ENCODE results near the gene IGFBP5. TPM values are rescaled to one million over a fixed set of nuclear protein-coding genes. Genes with fewer than 3 reads are reported as not detected.

The IGFBP5 gene
- total and polyA plus RNA-seq, 2 experiments from 2014 or later: 113 to 232 TPM

- Histone ChIP-seq H3K27me3 (no peaks in the 10 kb centered on the region), H3K27ac (no peak overlapping the region), H3K4me2 (no peak overlapping the region), H3K9me2 (replicated peaks; ENCODE audit: insufficient read depth) (no peaks in the 10 kb centered on the region), H3K36me3 (replicated peaks; ENCODE audit: insufficient read depth, low read depth) (no peaks in the 10 kb centered on the region), H4K20me1 (ENCODE audit: insufficient read depth, poor library complexity, severe bottlenecking) (peaks cover 15% of the 10 kb centered on the region), H3K4me1 (ENCODE audit: insufficient read depth) (no peaks in the 10 kb centered on the region), H3K9me3 (ENCODE audit: low read depth) (no peaks in the 10 kb centered on the region), H2AFZ (no peak overlapping the region), H3K79me2 (no peaks in the 10 kb centered on the region), H3K4me3 (no peak overlapping the region)
- 95% methylated on average over 9 of the region's 9 CpGs for WGBS (ENCODE audit: low lambda C conversion rate, missing lambda C conversion rate)
- TF ChIP-seq, protein P1, sequence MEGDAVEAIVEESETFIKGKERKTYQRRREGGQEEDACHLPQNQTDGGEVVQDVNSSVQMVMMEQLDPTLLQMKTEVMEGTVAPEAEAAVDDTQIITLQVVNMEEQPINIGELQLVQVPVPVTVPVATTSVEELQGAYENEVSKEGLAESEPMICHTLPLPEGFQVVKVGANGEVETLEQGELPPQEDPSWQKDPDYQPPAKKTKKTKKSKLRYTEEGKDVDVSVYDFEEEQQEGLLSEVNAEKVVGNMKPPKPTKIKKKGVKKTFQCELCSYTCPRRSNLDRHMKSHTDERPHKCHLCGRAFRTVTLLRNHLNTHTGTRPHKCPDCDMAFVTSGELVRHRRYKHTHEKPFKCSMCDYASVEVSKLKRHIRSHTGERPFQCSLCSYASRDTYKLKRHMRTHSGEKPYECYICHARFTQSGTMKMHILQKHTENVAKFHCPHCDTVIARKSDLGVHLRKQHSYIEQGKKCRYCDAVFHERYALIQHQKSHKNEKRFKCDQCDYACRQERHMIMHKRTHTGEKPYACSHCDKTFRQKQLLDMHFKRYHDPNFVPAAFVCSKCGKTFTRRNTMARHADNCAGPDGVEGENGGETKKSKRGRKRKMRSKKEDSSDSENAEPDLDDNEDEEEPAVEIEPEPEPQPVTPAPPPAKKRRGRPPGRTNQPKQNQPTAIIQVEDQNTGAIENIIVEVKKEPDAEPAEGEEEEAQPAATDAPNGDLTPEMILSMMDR (IDR thresholded peaks at IDR 0.05; ENCODE audit: poor library complexity): no peak
- no peak for TF ChIP-seq EZH2phosphoT487 (IDR thresholded peaks at IDR 0.05; ENCODE audit: low read depth, severe bottlenecking, unreplicated experiment)
- TF ChIP-seq EZH2 (IDR thresholded peaks at IDR 0.05; ENCODE audit: borderline replicate concordance): no peak
- no peak for DNase-seq (ENCODE audit: low spot score)
Observed at GRCh38 chr2:216677439-216678097, 17.8 kb downstream of the IGFBP5 start.

DNA sequence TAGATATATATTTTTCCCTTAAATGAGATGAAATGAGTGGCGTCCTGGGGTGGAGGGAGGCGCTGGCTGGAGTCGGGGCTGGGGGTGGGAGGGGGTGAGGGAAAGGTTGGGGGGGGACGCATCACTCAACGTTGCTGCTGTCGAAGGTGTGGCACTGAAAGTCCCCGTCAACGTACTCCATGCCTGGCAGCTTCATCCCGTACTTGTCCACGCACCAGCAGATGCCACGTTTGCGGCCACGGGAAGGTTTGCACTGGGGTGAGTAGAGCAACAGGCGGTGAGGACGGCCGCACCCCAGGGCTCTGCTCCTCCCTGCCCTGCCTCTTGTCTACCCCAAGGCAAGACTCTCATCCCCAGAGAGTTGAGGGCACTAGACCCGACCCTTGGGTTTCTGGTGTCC, 18.7 kb downstream of the IGFBP5 start:
- Histone ChIP-seq H3K9me3 (ENCODE audit: low read depth) (no peaks in the 10 kb centered on the region), H3K36me3 (replicated peaks; ENCODE audit: insufficient read depth, low read depth) (no peaks in the 10 kb centered on the region), H3K79me2 (no peaks in the 10 kb centered on the region), H3K27ac (no peak overlapping the region), H2AFZ (no peak overlapping the region), H3K4me3 (no peak overlapping the region), H3K4me1 (ENCODE audit: insufficient read depth) (no peaks in the 10 kb centered on the region), H3K27me3 (no peaks in the 10 kb centered on the region), H4K20me1 (ENCODE audit: insufficient read depth, poor library complexity, severe bottlenecking) (peaks cover 9% of the 10 kb centered on the region), H3K9me2 (replicated peaks; ENCODE audit: insufficient read depth) (no peaks in the 10 kb centered on the region), H3K4me2 (no peak overlapping the region)
- WGBS (ENCODE audit: low lambda C conversion rate, missing lambda C conversion rate): 92% methylated on average over 17 of the region's 17 CpGs
- DNase-seq (ENCODE audit: low spot score): no peak
- TF ChIP-seq, protein P1 (IDR thresholded peaks at IDR 0.05; ENCODE audit: poor library complexity): no peak
- no peak for TF ChIP-seq EZH2 (IDR thresholded peaks at IDR 0.05; ENCODE audit: borderline replicate concordance)
- TF ChIP-seq EZH2phosphoT487 (IDR thresholded peaks at IDR 0.05; ENCODE audit: low read depth, severe bottlenecking, unreplicated experiment): no peak

- no peak overlapping the region for H3K27ac ChIP-seq
- TF ChIP-seq, protein P1 (IDR thresholded peaks at IDR 0.05; ENCODE audit: poor library complexity): no peak
- no peak for TF ChIP-seq EZH2 (IDR thresholded peaks at IDR 0.05; ENCODE audit: borderline replicate concordance)
- TF ChIP-seq EZH2phosphoT487 (IDR thresholded peaks at IDR 0.05; ENCODE audit: low read depth, severe bottlenecking, unreplicated experiment): no peak
- no peak for DNase-seq (ENCODE audit: low spot score)
- H3K4me3 ChIP-seq: no peak overlapping the region
- WGBS (ENCODE audit: low lambda C conversion rate, missing lambda C conversion rate): 91% methylated on average over 9 of the region's 9 CpGs
- H3K9me3 ChIP-seq (ENCODE audit: low read depth): no peaks in the 10 kb centered on the region
- no peak overlapping the region for H2AFZ ChIP-seq
- no peaks in the 10 kb centered on the region for H3K36me3 ChIP-seq (replicated peaks; ENCODE audit: insufficient read depth, low read depth)
- peaks cover 2% of the 10 kb centered on the region for H4K20me1 ChIP-seq (ENCODE audit: insufficient read depth, poor library complexity, severe bottlenecking)
- no peak overlapping the region for H3K4me2 ChIP-seq
- no peaks in the 10 kb centered on the region for H3K9me2 ChIP-seq (replicated peaks; ENCODE audit: insufficient read depth)
- H3K27me3 ChIP-seq: no peaks in the 10 kb centered on the region
- no peaks in the 10 kb centered on the region for H3K79me2 ChIP-seq
- H3K4me1 ChIP-seq (ENCODE audit: insufficient read depth): no peaks in the 10 kb centered on the region
Observed at GRCh38 chr2:216674376-216674775, 21.0 kb downstream of the IGFBP5 start.
